Right atrium auricular region (tissue), 2 donors: ENCODE data around the gene MAP2K5. TPM values are rescaled to one million over a fixed set of nuclear protein-coding genes. Genes with fewer than 3 reads are reported as not detected.

Experiments
- DNase-seq: peaks from one replicate; pipeline ENCODE4 v3.0.0-alpha.2; 2019; ENCODE audit warnings: low spot score
- H3K27ac ChIP-seq, 2 donors: fragments of 200-600 bp; sonication (generic); 1 replicate in 1 of 2; 2 replicates in 1 of 2; pipeline ENCODE4 v1.5.1; 2016 to 2019
- H3K27me3 ChIP-seq, 2 donors: fragments of 200-600 bp; sonication (generic); one replicate each; pipeline versions ENCODE4 v1.5.1 to v1.6.0; 2017 to 2019
- H3K36me3 ChIP-seq: fragments of 200-600 bp; sonication (generic); one replicate; pipeline ENCODE4 v1.5.1; 2016
- H3K4me1 ChIP-seq, 2 donors: fragments of 200-600 bp; sonication (generic); one replicate each; pipeline versions ENCODE4 v1.5.1 to v1.6.0; 2017 to 2019
- H3K4me3 ChIP-seq, 2 donors: fragments of 200-600 bp; sonication (generic); 1 replicate in 1 of 2; 2 replicates in 1 of 2; pipeline ENCODE4 v1.5.1; 2017 to 2019; ENCODE audit warnings: mild to moderate bottlenecking in 1 of 2, moderate library complexity in 1 of 2
- H3K9me3 ChIP-seq, 2 donors: fragments of 200-600 bp; sonication (generic); one replicate each; pipeline ENCODE4 v1.5.1; 2019
- total RNA-seq, 2 donors: library from RNA; depleted of rRNA; stranded (reverse); fragments of >200 nt; gene quantifications; one replicate each; pipeline ENCODE4 v1.1.0, GENCODE V29; 2016
- TF ChIP-seq, protein P1 (sequence below), 2 donors: fragments of 200-600 bp; sonication (generic); IDR thresholded peaks; one replicate each; pipeline ENCODE4 v1.5.1; 2019; ENCODE audit warnings: antibody characterized with exemption in 2 of 2

Gene MAP2K5
- total RNA-seq, 2 donors from 2014 or later: 5.8 to 6.7 TPM

- no peak for DNase-seq
- Histone ChIP-seq H3K27me3 (no peaks in the 10 kb centered on the region), H3K27ac (no peak overlapping the region), H3K4me1 (no peaks in the 10 kb centered on the region), H3K36me3 (peaks cover 36% of the 10 kb centered on the region), H3K4me3 (no peak overlapping the region), H3K9me3 (no peaks in the 10 kb centered on the region)
- TF ChIP-seq, protein P1, sequence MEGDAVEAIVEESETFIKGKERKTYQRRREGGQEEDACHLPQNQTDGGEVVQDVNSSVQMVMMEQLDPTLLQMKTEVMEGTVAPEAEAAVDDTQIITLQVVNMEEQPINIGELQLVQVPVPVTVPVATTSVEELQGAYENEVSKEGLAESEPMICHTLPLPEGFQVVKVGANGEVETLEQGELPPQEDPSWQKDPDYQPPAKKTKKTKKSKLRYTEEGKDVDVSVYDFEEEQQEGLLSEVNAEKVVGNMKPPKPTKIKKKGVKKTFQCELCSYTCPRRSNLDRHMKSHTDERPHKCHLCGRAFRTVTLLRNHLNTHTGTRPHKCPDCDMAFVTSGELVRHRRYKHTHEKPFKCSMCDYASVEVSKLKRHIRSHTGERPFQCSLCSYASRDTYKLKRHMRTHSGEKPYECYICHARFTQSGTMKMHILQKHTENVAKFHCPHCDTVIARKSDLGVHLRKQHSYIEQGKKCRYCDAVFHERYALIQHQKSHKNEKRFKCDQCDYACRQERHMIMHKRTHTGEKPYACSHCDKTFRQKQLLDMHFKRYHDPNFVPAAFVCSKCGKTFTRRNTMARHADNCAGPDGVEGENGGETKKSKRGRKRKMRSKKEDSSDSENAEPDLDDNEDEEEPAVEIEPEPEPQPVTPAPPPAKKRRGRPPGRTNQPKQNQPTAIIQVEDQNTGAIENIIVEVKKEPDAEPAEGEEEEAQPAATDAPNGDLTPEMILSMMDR (IDR thresholded peaks at IDR 0.05): no peak
Measured at GRCh38 chr15:67510597-67511190, 31.8 kb upstream of the MAP2K5 start.

DNA sequence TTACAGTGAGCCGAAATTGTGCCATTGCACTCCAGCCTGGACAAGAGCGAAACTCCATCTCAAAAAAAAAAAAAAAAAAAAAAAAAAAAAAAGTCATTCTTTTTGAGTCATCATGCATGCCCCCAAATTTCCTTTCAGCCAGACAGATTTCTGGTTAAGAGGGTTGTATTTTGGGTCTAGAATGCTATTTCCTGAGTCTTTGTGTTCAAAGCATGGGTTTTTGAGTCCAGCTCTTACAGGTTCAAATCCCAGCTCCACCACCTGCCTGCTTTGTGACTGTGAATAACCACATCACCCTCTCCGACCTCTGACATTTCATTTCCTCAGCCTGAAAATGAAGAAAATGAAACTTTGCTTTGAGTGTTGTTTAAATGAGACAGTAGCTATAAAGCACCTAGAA, 30.9 kb upstream of the MAP2K5 start:
- H3K4me1 ChIP-seq: no peaks in the 10 kb centered on the region
- peaks cover 36% of the 10 kb centered on the region for H3K36me3 ChIP-seq
- no peak overlapping the region for H3K4me3 ChIP-seq
- DNase-seq: no peak
- no peaks in the 10 kb centered on the region for H3K9me3 ChIP-seq
- TF ChIP-seq, protein P1 (IDR thresholded peaks at IDR 0.05): no peak
- H3K27me3 ChIP-seq: no peaks in the 10 kb centered on the region
- H3K27ac ChIP-seq: no peak overlapping the region

DNA sequence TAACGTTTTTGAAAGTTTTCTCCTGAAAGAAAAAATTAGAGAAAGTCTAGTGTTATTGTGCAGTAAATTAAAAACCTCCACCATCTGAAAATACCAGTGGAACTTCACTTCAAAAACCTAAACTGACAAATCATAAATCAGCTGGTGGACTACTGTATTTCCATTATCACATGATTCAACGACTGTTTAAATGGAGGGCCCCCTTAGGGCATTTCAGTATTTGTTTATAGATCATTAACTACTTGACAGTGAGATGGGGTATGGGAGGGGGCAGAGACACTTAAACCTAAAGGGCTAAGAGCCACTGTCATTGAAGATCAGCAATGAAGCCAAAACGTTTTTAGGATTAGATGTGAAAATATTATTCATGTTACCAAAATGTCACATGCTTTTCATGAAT, 30.4 kb upstream of the MAP2K5 start:
- DNase-seq: no peak
- H3K27ac ChIP-seq: no peak overlapping the region
- H3K4me1 ChIP-seq: no peaks in the 10 kb centered on the region
- TF ChIP-seq, protein P1 (IDR thresholded peaks at IDR 0.05): no peak
- H3K9me3 ChIP-seq: no peaks in the 10 kb centered on the region
- H3K4me3 ChIP-seq: no peak overlapping the region
- H3K27me3 ChIP-seq: no peaks in the 10 kb centered on the region
- H3K36me3 ChIP-seq: peaks cover 36% of the 10 kb centered on the region

DNA sequence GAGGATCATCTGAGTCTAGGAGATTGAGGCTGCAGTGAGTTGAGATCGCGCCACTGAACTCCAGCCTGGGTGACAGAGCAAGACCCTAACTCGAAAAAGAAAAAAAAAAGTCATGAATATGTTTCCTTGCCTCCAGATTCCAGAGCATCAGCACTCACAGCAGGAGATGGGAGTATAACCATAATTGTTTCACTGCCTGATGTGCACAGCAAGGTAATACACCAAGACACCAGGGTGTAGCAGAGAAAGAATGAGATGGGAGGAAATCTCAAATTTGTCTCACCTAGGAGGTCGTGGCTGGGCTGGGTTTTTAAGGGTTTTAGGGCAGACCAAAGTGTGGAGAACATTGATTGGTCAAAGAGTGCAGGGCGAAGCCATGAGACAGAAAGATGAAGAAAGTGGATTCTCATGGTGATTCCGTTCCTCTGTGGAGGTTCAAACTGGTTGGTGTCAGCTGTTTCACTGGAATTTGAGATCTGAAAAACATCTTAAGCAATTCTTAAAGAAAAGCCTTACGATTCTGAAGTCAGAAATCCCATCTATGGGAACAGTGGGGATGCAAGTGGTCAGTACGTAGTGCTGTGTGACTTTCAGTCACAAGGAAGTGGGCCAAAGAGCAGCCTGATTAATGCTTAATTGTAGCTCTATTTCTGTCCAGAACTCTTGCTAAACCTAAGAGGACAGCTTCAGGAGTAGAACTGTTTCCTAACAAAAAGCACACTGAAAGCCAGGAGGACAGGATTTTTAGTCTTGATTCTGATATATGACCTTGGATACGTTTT, 29.4 kb upstream of the MAP2K5 start:
- TF ChIP-seq, protein P1 (IDR thresholded peaks at IDR 0.05): no peak

GRCh38 chr15:67515090-67515489, 27.4 kb upstream of the MAP2K5 start:
- H3K4me1 ChIP-seq: peaks cover 0 to 2% of the 10 kb centered on the region in 2 donors
- H3K36me3 ChIP-seq: peaks cover 33% of the 10 kb centered on the region
- H3K27ac ChIP-seq: no peak overlapping the region
- no peak overlapping the region for H3K4me3 ChIP-seq
- no peak for DNase-seq
- TF ChIP-seq, protein P1 (IDR thresholded peaks at IDR 0.05): no peak
- H3K9me3 ChIP-seq: no peaks in the 10 kb centered on the region
- no peaks in the 10 kb centered on the region for H3K27me3 ChIP-seq

More for the DNA sequence above, 29.4 kb upstream of the MAP2K5 start:
- H3K9me3 ChIP-seq: no peaks in the 10 kb centered on the region
- H3K27ac ChIP-seq: no peak overlapping the region
- no peak for DNase-seq
- no peak overlapping the region for H3K4me3 ChIP-seq
- no peaks in the 10 kb centered on the region for H3K27me3 ChIP-seq
- peaks cover 36% of the 10 kb centered on the region for H3K36me3 ChIP-seq
- H3K4me1 ChIP-seq: no peaks in the 10 kb centered on the region
